A549 (cell line): Measurements from ENCODE around the gene SYS1.

Experiments
- CEBPB ChIP-seq, 2 experiments: fragments of >200 bp in 1 of 2; sonication (Bioruptor Twin) in 1 of 2; formaldehyde crosslinking in 1 of 2; IDR thresholded peaks; 2 replicates each; pipeline ENCODE4 v1.6.1; 2012 to 2016
- CTCF ChIP-seq: fragments of >200 bp; sonication (Bioruptor Twin); formaldehyde crosslinking; IDR thresholded peaks from 3 replicates; pipeline ENCODE4 v1.5.1; 2016
- KDM1A ChIP-seq: fragments of 200-600 bp; sonication (generic); IDR thresholded peaks from 2 replicates; pipeline ENCODE4 v1.6.1; 2016; ENCODE audit warnings: low read depth, mild to moderate bottlenecking
- POLR2A ChIP-seq: IDR thresholded peaks from 2 replicates; pipeline ENCODE4 v1.6.1; 2012; ENCODE audit warnings: mild to moderate bottlenecking, low read length
- RAD21 ChIP-seq, 2 experiments: fragments of >200 bp in 1 of 2; sonication (Bioruptor Twin) in 1 of 2; formaldehyde crosslinking in 1 of 2; IDR thresholded peaks in 1 of 2; conservative IDR thresholded peaks in 1 of 2; 2 replicates in 1 of 2; 3 replicates in 1 of 2; pipeline ENCODE4 v1.6.1; 2012 to 2018; ENCODE audit warnings: inconsistent platforms in 1 of 2
- RFX5 ChIP-seq: fragments of 450-650 bp; IDR thresholded peaks from 2 replicates; pipeline ENCODE4 v1.7.1; 2014; ENCODE audit warnings: antibody characterized with exemption, mild to moderate bottlenecking, moderate library complexity

GRCh38 chr20:45394221-45395113 is 31.5 kb downstream of the SYS1 start:
- no peak for TF ChIP-seq CTCF
- TF ChIP-seq KDM1A: no peak
- TF ChIP-seq RFX5: no peak
- no peak for TF ChIP-seq POLR2A
- TF ChIP-seq CEBPB (IDR thresholded peaks at IDR 0.05): no peak
- TF ChIP-seq RAD21 (conservative IDR thresholded peaks at IDR 0.05 in 1 of 2, IDR thresholded peaks at IDR 0.05 in 1 of 2): no peak
